ENCODE results near the gene HIGD1A.
A peak's percentile ranks its signal among the peaks of the same experiment; 100 is the strongest.

The HIGD1A gene

DNA sequence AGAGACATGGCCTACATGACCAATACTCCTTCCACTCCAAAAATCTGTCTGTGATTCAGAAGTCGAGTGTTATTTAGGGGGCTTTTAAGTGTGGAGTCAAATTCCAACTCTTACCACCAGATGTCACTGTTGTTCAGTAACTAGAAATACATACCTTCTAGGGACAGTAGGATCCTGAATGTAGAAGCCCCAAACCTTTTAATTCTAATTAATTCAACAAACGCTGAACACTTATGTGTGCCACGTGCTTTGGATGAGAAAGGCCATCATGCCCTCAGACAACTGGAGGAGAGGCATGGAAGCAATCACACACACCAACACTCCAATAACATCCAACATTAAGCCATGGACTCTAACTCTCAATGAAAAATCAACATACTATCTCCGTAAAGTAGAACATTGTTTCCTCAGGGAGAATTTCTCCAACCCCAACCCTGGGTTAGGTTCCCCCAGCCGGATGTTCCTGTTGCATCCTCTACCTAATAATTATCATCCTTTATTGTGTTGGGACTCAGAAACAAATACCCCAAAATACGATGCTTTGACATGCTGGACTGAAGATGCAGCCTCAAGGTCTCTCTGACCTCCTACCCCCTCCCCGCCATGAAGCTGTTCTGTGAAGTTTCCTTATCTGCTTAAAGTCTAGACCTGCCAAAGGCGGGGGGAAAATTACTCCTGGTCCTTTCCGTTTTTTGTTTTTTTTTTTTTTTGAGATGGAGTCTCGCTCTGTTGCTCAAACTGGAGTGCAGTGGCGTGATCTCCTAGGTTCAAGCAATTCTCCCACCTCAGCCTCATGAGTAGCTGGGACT, 23.2 kb downstream of the HIGD1A start:
- Histone ChIP-seq H3K36me3 (ENCODE audit: control insufficient read depth, insufficient read depth, low read length) (peaks cover 7% of the 10 kb centered on the region), H3K4me1 (ENCODE audit: control insufficient read depth, insufficient read depth, low read length, poor library complexity, severe bottlenecking) (no peaks in the 10 kb centered on the region), H3K27me3 (replicated peaks; ENCODE audit: control insufficient read depth, insufficient read depth, low read length, poor library complexity, severe bottlenecking) (no peaks in the 10 kb centered on the region), H3K9me3 (ENCODE audit: control insufficient read depth, low read length) (no peaks in the 10 kb centered on the region), H3K4me3 (ENCODE audit: insufficient read depth, low read depth, low read length, poor library complexity, severe bottlenecking) (no peak overlapping the region), H3K27ac (ENCODE audit: insufficient read depth, low read length, poor library complexity, severe bottlenecking) (no peak overlapping the region)
- no peak for DNase-seq

- DNase-seq = no peak
- Histone ChIP-seq H3K9me3 (ENCODE audit: control insufficient read depth, low read length) (no peaks in the 10 kb centered on the region), H3K36me3 (ENCODE audit: control insufficient read depth, insufficient read depth, low read length) (peaks cover 3% of the 10 kb centered on the region), H3K4me3 (ENCODE audit: insufficient read depth, low read depth, low read length, poor library complexity, severe bottlenecking) (no peak overlapping the region), H3K27me3 (replicated peaks; ENCODE audit: control insufficient read depth, insufficient read depth, low read length, poor library complexity, severe bottlenecking) (no peaks in the 10 kb centered on the region), H3K27ac (ENCODE audit: insufficient read depth, low read length, poor library complexity, severe bottlenecking) (no peak overlapping the region), H3K4me1 (ENCODE audit: control insufficient read depth, insufficient read depth, low read length, poor library complexity, severe bottlenecking) (no peaks in the 10 kb centered on the region)
Observed at GRCh38 chr3:42780398-42780797, 23.9 kb downstream of the HIGD1A start.

GRCh38 chr3:42778644-42779043, 25.6 kb downstream of the HIGD1A start:
- Histone ChIP-seq H3K36me3 (ENCODE audit: control insufficient read depth, insufficient read depth, low read length) (peaks cover 3% of the 10 kb centered on the region), H3K4me3 (ENCODE audit: insufficient read depth, low read depth, low read length, poor library complexity, severe bottlenecking) (no peak overlapping the region), H3K27ac (ENCODE audit: insufficient read depth, low read length, poor library complexity, severe bottlenecking) (no peak overlapping the region), H3K4me1 (ENCODE audit: control insufficient read depth, insufficient read depth, low read length, poor library complexity, severe bottlenecking) (no peaks in the 10 kb centered on the region), H3K9me3 (ENCODE audit: control insufficient read depth, low read length) (no peaks in the 10 kb centered on the region), H3K27me3 (replicated peaks; ENCODE audit: control insufficient read depth, insufficient read depth, low read length, poor library complexity, severe bottlenecking) (no peaks in the 10 kb centered on the region)
- DNase-seq = no peak

GRCh38 chr3:42773409-42773751, 30.9 kb downstream of the HIGD1A start:
- Histone ChIP-seq H3K4me1 (ENCODE audit: control insufficient read depth, insufficient read depth, low read length, poor library complexity, severe bottlenecking) (no peaks in the 10 kb centered on the region), H3K27me3 (replicated peaks; ENCODE audit: control insufficient read depth, insufficient read depth, low read length, poor library complexity, severe bottlenecking) (no peaks in the 10 kb centered on the region), H3K36me3 (ENCODE audit: control insufficient read depth, insufficient read depth, low read length) (no peaks in the 10 kb centered on the region), H3K9me3 (ENCODE audit: control insufficient read depth, low read length) (no peaks in the 10 kb centered on the region), H3K27ac (ENCODE audit: insufficient read depth, low read length, poor library complexity, severe bottlenecking) (peak overlapping the region; percentile 9), H3K4me3 (ENCODE audit: insufficient read depth, low read depth, low read length, poor library complexity, severe bottlenecking) (peak overlapping the region; percentile 54)
- DNase-seq = no peak

GRCh38 chr3:42772670-42773408, 31.5 kb downstream of the HIGD1A start, which contains the start of gene CCDC13:
TSS of gene CCDC13 (minus strand) at chr3:42773253. CDS start at chr3:42758345, 14,908 bp downstream.
- Histone ChIP-seq H3K27ac (ENCODE audit: insufficient read depth, low read length, poor library complexity, severe bottlenecking) (peak within 1 kb of the TSS; percentile 9), H3K4me3 (ENCODE audit: insufficient read depth, low read depth, low read length, poor library complexity, severe bottlenecking) (peak within 1 kb of the TSS; percentile 54), H3K4me1 (ENCODE audit: control insufficient read depth, insufficient read depth, low read length, poor library complexity, severe bottlenecking) (no peaks in the 10 kb centered on the region), H3K36me3 (ENCODE audit: control insufficient read depth, insufficient read depth, low read length) (no peaks in the 10 kb centered on the region), H3K9me3 (ENCODE audit: control insufficient read depth, low read length) (no peaks in the 10 kb centered on the region), H3K27me3 (replicated peaks; ENCODE audit: control insufficient read depth, insufficient read depth, low read length, poor library complexity, severe bottlenecking) (no peaks in the 10 kb centered on the region)
- peak; percentile 55 to 67 (median 65) for DNase-seq

DNA sequence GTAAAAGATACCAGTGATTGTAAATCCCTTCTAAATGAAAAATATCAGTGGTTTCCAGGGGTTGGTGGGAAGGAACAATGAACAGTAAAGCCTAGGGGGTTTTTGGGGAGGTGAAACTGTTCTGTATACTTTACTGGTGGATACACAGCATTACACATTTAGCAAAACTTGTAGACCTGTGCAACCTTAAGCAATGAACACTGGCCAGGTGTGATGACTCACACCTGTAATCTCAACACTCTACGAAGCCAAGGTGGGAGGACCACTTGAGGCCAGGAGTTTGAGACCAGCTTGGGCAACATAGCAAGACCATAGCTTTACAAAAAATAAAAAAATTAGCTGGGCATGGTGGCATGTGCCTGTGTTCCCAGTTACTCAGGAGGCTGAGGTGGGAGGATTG, 33.0 kb downstream of the HIGD1A start:
- H3K27me3 ChIP-seq (replicated peaks; ENCODE audit: control insufficient read depth, insufficient read depth, low read length, poor library complexity, severe bottlenecking) = no peaks in the 10 kb centered on the region
- H3K4me3 ChIP-seq (ENCODE audit: insufficient read depth, low read depth, low read length, poor library complexity, severe bottlenecking) = no peak overlapping the region
- DNase-seq = no peak
- H3K36me3 ChIP-seq (ENCODE audit: control insufficient read depth, insufficient read depth, low read length) = no peaks in the 10 kb centered on the region
- no peak overlapping the region for H3K27ac ChIP-seq (ENCODE audit: insufficient read depth, low read length, poor library complexity, severe bottlenecking)
- no peaks in the 10 kb centered on the region for H3K9me3 ChIP-seq (ENCODE audit: control insufficient read depth, low read length)
- H3K4me1 ChIP-seq (ENCODE audit: control insufficient read depth, insufficient read depth, low read length, poor library complexity, severe bottlenecking) = no peaks in the 10 kb centered on the region

- H3K4me3 ChIP-seq (ENCODE audit: insufficient read depth, low read depth, low read length, poor library complexity, severe bottlenecking) = no peak overlapping the region
- DNase-seq = no peak
- no peaks in the 10 kb centered on the region for H3K36me3 ChIP-seq (ENCODE audit: control insufficient read depth, insufficient read depth, low read length)
- no peaks in the 10 kb centered on the region for H3K9me3 ChIP-seq (ENCODE audit: control insufficient read depth, low read length)
- H3K27ac ChIP-seq (ENCODE audit: insufficient read depth, low read length, poor library complexity, severe bottlenecking) = no peak overlapping the region
- no peaks in the 10 kb centered on the region for H3K4me1 ChIP-seq (ENCODE audit: control insufficient read depth, insufficient read depth, low read length, poor library complexity, severe bottlenecking)
- H3K27me3 ChIP-seq (replicated peaks; ENCODE audit: control insufficient read depth, insufficient read depth, low read length, poor library complexity, severe bottlenecking) = no peaks in the 10 kb centered on the region
Observed at GRCh38 chr3:42769477-42770131, 34.7 kb downstream of the HIGD1A start.

GRCh38 chr3:42764561-42765295, 39.6 kb downstream of the HIGD1A start:
- H3K4me1 ChIP-seq (ENCODE audit: control insufficient read depth, insufficient read depth, low read length, poor library complexity, severe bottlenecking) = no peaks in the 10 kb centered on the region
- no peak for DNase-seq
- no peak overlapping the region for H3K4me3 ChIP-seq (ENCODE audit: insufficient read depth, low read depth, low read length, poor library complexity, severe bottlenecking)
- no peaks in the 10 kb centered on the region for H3K36me3 ChIP-seq (ENCODE audit: control insufficient read depth, insufficient read depth, low read length)
- no peak overlapping the region for H3K27ac ChIP-seq (ENCODE audit: insufficient read depth, low read length, poor library complexity, severe bottlenecking)
- no peaks in the 10 kb centered on the region for H3K27me3 ChIP-seq (replicated peaks; ENCODE audit: control insufficient read depth, insufficient read depth, low read length, poor library complexity, severe bottlenecking)
- no peaks in the 10 kb centered on the region for H3K9me3 ChIP-seq (ENCODE audit: control insufficient read depth, low read length)

- Histone ChIP-seq H3K9me3 (ENCODE audit: control insufficient read depth, low read length) (no peaks in the 10 kb centered on the region), H3K4me3 (ENCODE audit: insufficient read depth, low read depth, low read length, poor library complexity, severe bottlenecking) (no peak overlapping the region), H3K27me3 (replicated peaks; ENCODE audit: control insufficient read depth, insufficient read depth, low read length, poor library complexity, severe bottlenecking) (no peaks in the 10 kb centered on the region), H3K4me1 (ENCODE audit: control insufficient read depth, insufficient read depth, low read length, poor library complexity, severe bottlenecking) (no peaks in the 10 kb centered on the region), H3K27ac (ENCODE audit: insufficient read depth, low read length, poor library complexity, severe bottlenecking) (no peak overlapping the region), H3K36me3 (ENCODE audit: control insufficient read depth, insufficient read depth, low read length) (no peaks in the 10 kb centered on the region)
- DNase-seq = no peak
Observed at GRCh38 chr3:42764115-42764514, 40.2 kb downstream of the HIGD1A start.
